Myometrial cell (primary cell): ENCODE results near the gene NR2C2. TPM values are rescaled to one million over a fixed set of nuclear protein-coding genes. Genes with fewer than 3 reads are reported as not detected.

Experiments
- total RNA-seq: library from RNA; depleted of rRNA; stranded (reverse); fragments of >200 nt; gene quantifications from 2 replicates; pipeline ENCODE4 v1.2.3, GENCODE V29; 2015

NR2C2 gene
- total RNA-seq: 7.5 and 11.2 TPM in 2 replicates

GRCh38 chr3:14947100-14947885 is at the start of gene NR2C2:
NR2C2 (plus strand) TSS chr3:14947583; CDS start chr3:15003915, 56,332 bp downstream.

GRCh38 chr3:15064835-15065549 is 117.6 kb downstream of the NR2C2 start, which contains the start of gene MRPS25:
MRPS25 (minus strand) TSS chr3:15065315; CDS start chr3:15065194, 121 bp downstream.

Other genes starting within 250 kb of the NR2C2 start
- gene FGD5, start 128.6 kb upstream of the NR2C2 start, total RNA-seq: not detected in 2 replicates
- gene MRPS25, start 117.7 kb downstream of the NR2C2 start, total RNA-seq: 35.1 and 41.5 TPM in 2 replicates
- 10.1 and 28.2 TPM in 2 replicates for gene RBSN, start 151.6 kb downstream of the NR2C2 start, total RNA-seq